GM19328 (cell line): ENCODE data around the gene EPHX1.
"Not testable (repeated sequence)": the region's sequence is repeated elsewhere in the genome, so short reads cannot be mapped to it uniquely, and the experiment has no call there.

Experiments used
- ATAC-seq: cut with Tn5 transposase; IDR thresholded peaks from one replicate; pipeline ENCODE4 v1.9.1; 2021; ENCODE audit warnings: mild to moderate bottlenecking, moderate library complexity; ENCODE audit not compliant: unreplicated experiment

EPHX1 gene

DNA sequence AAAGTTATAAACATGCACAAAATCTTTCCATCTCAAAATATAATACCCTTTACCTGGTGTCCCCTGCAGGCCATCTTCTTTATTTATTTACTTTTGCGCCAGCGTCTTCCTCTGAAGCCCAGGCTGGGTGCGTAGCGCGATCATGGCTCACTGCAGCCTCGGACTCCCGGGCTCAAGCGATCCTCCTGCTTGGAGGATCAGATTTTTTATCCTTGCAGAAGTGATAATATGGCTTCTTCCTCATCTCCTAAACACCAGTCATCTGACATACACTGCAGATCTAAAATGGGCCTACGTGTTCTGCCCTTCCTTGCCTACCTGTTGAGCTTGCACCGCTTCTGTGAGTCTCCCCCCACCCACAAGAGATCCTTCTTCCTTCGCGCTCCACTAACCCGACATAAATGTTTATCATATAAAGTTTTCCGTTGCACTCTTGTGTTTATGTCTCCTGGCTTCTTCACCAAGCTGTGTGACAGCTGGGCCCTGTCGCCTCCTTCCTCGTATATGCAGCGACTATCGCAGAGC is 32.8 kb upstream of the EPHX1 start:
- no peak for ATAC-seq

GRCh38 chr1:225777583-225778336 is 32.2 kb upstream of the EPHX1 start, which contains the start of gene SRP9:
TSS of gene SRP9 (plus strand) at chr1:225777826. CDS start at chr1:225777941, 115 bp downstream.
- peak; percentile 99 for ATAC-seq

DNA sequence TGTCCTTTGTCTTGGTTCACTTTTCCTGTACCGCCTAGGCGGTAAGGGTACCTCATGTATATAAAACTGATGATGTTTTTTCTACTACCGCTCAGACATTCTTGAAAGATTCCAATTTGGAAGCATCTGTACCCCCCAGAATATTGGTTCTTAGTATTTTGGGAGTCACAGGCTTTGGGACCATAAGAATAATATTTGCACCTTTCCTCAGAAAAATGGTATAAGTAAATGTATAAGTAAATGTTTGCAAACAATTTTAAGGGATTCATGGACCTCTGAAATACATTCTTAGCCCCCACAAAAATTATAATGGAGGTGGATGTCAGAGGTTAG is 31.6 kb upstream of the EPHX1 start:
- no peak for ATAC-seq

- ATAC-seq: not testable (repeated sequence)
These were observed 30.8 kb upstream of the EPHX1 start for GRCh38 chr1:225779165-225779564.

GRCh38 chr1:225780134-225780533 is 29.8 kb upstream of the EPHX1 start:
- ATAC-seq: no peak

DNA sequence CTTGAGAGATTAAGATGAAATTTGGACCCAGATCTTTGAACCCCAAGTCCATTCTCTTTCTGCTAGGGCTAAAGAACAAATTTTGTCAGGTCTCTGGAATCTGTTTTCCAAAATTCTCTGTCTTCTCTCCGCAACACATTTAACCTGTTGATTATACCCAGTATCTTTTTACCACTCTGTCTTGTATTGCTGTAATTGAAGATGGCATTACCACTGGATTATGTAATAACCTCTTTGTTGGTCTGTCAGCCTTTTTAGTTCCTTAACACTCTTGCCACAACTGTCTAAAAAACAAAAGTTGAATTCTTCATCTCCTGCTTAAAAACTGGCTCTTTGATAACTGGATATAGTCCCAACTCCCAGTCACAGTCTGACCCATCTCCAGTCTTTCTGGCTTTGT is 29.3 kb upstream of the EPHX1 start:
- no peak for ATAC-seq

- ATAC-seq: not testable (repeated sequence)
These were observed 20.8 kb upstream of the EPHX1 start for GRCh38 chr1:225789142-225789541.

GRCh38 chr1:225794954-225795353 is 15.0 kb upstream of the EPHX1 start:
- no peak for ATAC-seq

GRCh38 chr1:225796097-225796496 is 13.8 kb upstream of the EPHX1 start:
- not testable (repeated sequence) for ATAC-seq

DNA sequence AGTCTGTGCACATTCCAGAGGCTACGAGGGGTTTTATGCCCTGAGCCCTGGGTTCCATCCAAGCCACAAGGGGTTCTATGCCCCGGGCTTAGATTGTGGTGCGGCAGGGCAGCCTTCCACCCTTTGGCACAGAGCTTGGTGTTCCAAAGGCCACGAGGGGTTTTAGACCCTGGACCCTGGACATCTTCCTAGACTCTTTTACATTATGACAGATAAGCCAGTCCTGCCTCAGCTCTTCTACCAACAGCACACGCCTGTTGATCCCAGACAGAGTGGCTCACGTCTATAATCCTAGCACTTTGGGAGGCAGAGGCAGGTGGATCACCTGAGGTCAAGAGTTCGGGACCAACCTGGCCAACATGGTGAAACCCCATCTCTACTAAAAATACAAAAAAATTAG is 8.8 kb upstream of the EPHX1 start:
- not testable (repeated sequence) for ATAC-seq

DNA sequence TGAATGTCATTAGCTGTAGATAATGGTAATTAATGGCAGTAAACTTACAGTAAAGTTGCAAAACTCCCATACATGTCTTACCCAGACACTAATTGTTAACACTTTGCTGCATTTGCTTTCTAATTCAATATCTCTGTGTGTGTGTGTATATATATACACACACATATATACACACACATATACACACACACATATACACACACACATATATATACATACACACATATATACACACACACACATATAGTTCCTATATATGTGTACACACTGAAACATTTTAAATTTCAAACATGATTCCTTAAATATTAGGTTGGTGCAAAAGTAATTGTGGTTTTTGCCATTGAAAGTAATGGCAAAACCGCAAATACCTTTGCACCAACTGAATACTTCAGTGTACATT is 3.7 kb upstream of the EPHX1 start:
- no peak for ATAC-seq

DNA sequence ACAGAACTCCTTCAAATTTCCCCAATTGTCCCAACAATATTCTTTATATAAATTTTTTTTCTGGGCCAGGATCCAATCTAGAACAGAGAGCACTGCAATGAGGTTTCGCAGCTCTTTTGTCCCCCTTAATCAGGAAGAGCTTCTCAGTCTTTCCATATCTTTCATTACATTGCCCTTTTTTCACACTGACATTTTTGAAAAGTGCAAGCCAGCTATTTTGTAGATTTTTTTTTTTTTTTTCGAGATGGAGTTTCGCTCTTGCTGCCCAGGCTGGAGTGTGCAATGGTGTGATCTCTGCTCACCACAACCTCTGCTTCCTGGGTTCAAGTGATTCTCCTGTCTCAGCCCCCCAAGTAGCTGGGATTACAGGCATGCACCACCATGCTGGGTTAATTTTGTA is 3.2 kb upstream of the EPHX1 start:
- ATAC-seq: not testable (repeated sequence)

DNA sequence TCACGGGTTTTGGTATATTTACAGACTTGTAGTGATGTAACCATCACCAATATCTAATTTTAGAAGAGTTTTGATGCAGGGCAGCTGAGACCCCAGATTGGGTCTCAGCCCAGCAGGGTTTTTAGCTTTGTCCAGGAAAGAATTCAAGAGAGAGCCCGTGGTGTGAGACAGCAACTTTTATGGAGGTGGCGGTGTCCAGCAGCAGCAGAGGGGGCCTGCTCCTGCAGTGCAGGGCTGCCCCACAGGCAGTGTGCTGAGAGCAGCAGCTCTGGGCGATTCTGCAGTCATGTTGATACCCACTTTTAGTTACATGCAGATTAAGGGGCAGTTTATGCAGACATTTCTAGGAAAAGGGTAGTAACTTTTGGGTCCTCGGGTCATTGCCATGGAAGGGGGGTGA is 1.8 kb upstream of the EPHX1 start:
- no peak for ATAC-seq

DNA sequence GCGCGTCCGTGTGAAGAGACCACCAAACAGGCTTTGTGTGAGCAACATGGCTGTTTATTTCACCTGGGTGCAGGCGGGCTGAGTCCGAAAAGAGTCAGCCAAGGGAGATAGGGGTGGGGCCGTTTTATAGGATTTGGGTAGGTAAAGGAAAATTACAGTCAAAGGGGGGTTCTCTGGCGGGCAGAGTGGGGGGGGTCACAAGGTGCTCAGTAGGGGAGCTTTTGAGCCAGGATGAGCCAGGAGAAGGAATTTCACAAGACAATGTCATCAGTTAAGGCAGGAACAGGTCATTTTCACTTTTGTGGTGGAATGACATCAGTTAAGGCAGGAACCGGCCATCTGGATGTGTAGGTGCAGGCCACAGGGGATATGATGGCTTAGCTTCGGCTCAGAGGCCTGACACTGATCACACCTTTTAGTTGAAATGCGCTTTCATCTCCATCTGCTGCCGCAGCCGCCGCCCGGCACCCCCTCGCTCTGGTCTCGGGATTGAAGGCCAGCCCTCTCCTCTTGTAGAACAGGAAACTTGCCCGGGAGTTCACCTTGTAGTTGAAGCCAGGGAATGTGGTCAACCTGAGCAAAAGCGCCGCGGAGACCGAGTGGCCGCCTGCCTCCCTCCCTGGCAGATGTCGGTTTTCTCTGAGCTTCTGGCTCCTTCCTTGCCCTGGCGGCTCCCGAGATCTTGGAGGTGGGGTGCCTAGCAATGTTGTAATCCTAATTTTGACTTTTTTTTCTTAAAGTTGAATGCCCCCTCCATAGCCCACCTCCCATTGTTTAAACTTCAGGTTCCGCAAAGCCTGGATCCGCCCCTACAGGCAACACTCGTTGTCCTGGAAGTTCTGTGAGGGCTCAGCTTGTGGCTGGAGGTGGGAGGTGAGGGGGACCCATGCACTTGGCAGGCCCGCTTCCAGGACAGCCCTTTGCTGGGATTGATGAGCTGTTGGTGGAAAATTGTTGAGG is 935 bp downstream of the EPHX1 start:
- not testable (repeated sequence) for ATAC-seq

- no peak for ATAC-seq
These were observed 1.9 kb downstream of the EPHX1 start for GRCh38 chr1:225811622-225812487.

GRCh38 chr1:225812488-225813213 is 2.7 kb downstream of the EPHX1 start:
- ATAC-seq: no peak

DNA sequence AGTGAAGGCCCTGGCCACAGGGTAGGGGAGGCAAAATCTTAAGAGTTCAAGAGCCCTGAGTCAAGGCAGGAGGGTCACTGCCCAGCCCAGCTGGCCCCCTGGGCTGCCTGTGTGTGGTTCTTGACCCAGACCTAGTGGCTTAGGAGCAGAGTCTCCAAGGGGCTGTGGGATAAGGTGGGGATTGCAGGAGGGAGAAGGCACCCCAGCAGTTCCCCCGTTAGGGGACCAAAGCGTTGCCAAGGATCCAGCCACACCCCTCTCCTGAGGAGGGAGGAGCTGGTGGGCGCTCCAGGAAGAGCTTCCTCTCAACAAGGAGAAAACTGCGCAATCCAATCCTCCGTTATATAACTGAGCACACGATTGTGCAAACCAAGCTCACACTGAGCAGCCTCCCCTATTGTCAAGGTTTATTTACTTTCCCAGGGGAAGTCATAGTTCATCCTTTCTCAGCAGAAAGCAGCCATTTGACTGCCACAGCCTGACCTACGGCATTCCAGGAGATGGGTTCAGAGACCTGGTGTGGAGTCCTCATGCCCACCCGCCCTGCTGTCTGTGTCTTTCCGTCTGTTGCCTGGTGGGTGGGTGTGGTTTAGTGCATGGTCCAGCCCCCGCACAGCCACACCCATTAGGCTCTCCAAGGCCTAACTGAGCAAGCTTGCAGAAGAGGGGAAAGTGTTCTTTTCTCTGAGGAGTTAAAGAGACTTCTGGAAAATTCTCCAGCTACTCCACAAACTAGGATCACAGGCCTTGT is 3.5 kb downstream of the EPHX1 start:
- no peak for ATAC-seq

DNA sequence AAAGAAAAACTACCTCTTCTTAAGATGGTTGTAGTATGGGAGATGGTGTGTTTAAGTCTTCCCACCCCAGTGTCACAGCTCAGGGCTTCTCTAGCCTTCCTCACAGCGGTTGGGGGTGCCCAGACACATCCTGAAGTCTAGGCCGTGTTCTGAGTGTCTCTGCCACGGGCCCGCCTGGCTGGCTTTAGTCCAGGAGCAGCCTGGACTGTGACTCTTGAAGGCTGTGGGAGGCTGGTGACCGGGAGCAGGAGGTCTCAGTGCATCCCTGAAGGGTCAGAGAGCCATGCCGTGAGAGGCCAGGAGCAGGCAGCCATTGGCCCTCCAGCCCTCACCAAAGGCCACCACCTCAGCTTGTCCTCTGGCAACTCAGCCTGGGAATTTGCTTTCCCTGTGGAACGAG is 4.5 kb downstream of the EPHX1 start:
- ATAC-seq: no peak

DNA sequence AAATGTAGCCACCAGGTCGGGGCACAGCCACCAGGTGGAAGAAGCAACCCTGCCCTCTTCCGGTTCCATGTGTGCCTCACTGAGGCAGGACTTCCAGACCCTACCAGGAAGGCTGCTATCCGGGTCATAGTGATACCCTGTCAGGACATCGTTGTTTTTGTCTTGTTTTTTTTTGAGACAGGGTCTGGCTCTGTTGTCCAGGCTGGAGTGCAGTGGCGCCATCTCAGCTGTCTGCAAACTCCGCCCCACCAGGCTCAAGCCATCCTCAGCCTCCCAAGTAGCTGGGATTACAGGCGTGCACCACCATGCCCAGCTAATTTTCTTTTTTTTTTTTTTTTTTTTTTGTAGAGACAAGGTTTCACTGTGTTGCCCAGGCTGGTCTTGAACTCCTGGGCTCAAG is 5.2 kb downstream of the EPHX1 start:
- ATAC-seq: not testable (repeated sequence)
